SHP77 (cell line): ENCODE data around the gene IFT122.

Source experiments
- DNase-seq, 2 experiments: peaks; one replicate each; lab custom pipeline; 2025; lab: John Stamatoyannopoulos, UW

IFT122 gene

GRCh38 chr3:129518038-129518561 lies 78.1 kb downstream of the IFT122 start:
- DNase-seq: no peak

- DNase-seq: no peak
Observed at GRCh38 chr3:129518581-129518980, 78.6 kb downstream of the IFT122 start.

- no peak for DNase-seq
Observed at GRCh38 chr3:129519449-129519848, 79.4 kb downstream of the IFT122 start.

GRCh38 chr3:129519896-129520715 lies 80.1 kb downstream of the IFT122 start:
- no peak for DNase-seq

- DNase-seq: no peak
Observed at GRCh38 chr3:129520960-129521359, 80.9 kb downstream of the IFT122 start.

GRCh38 chr3:129521611-129522010 lies 81.6 kb downstream of the IFT122 start:
- no peak for DNase-seq

GRCh38 chr3:129522953-129523352 lies 82.9 kb downstream of the IFT122 start:
- DNase-seq: no peak

- no peak for DNase-seq
Observed at GRCh38 chr3:129524081-129524480, 84.1 kb downstream of the IFT122 start.

GRCh38 chr3:129525341-129525968 lies 85.4 kb downstream of the IFT122 start:
- DNase-seq: no peak

GRCh38 chr3:129526121-129526900 lies 86.3 kb downstream of the IFT122 start:
- DNase-seq: no peak

- no peak for DNase-seq
Observed at GRCh38 chr3:129527262-129527661, 87.2 kb downstream of the IFT122 start.

GRCh38 chr3:129528589-129529100 lies 88.6 kb downstream of the IFT122 start, which contains the start of gene RHO:
Gene RHO, plus strand, starts transcription at chr3:129528639. Its CDS starts 95 bp downstream, at chr3:129528734.
- DNase-seq: no peak

- no peak for DNase-seq
Observed at GRCh38 chr3:129529436-129530210, 89.6 kb downstream of the IFT122 start.

GRCh38 chr3:129530251-129530791 lies 90.3 kb downstream of the IFT122 start:
- DNase-seq: no peak

GRCh38 chr3:129530821-129531220 lies 90.8 kb downstream of the IFT122 start:
- DNase-seq: no peak

GRCh38 chr3:129531699-129532098 lies 91.7 kb downstream of the IFT122 start:
- no peak for DNase-seq

GRCh38 chr3:129532261-129532660 lies 92.2 kb downstream of the IFT122 start:
- no peak for DNase-seq

- DNase-seq: no peak
Observed at GRCh38 chr3:129533406-129533805, 93.4 kb downstream of the IFT122 start.

GRCh38 chr3:129534428-129535027 lies 94.5 kb downstream of the IFT122 start:
- DNase-seq: no peak

- no peak for DNase-seq
Observed at GRCh38 chr3:129535075-129535474, 95.1 kb downstream of the IFT122 start.

- no peak for DNase-seq
Observed at GRCh38 chr3:129536374-129536667, 96.3 kb downstream of the IFT122 start.
